Muscle of leg (tissue), 11 donors: ENCODE measurements around the gene RBM20. TPM values are rescaled to one million over a fixed set of nuclear protein-coding genes. Genes with fewer than 3 reads are reported as not detected.
A peak's percentile ranks its signal among the peaks of the same experiment; 100 is the strongest.
"Not testable (repeated sequence)": the region's sequence is repeated elsewhere in the genome, so short reads cannot be mapped to it uniquely, and the experiment has no call there.

Experiments used
- DNase-seq: peaks from one replicate; pipeline ENCODE4 v3.0.0; 2013
- H3K27ac ChIP-seq: one replicate; pipeline ENCODE4 v1.5.1; 2013; ENCODE audit warnings: mild to moderate bottlenecking, low read length, control low read depth
- H3K27me3 ChIP-seq: one replicate; pipeline ENCODE4 v1.6.1; 2013; ENCODE audit warnings: low read length; ENCODE audit not compliant: control insufficient read depth, insufficient read depth
- H3K36me3 ChIP-seq: one replicate; pipeline ENCODE4 v1.6.1; 2013; ENCODE audit warnings: low read length; ENCODE audit not compliant: control insufficient read depth, insufficient read depth
- H3K4me1 ChIP-seq: one replicate; pipeline ENCODE4 v1.6.1; 2013; ENCODE audit warnings: low read length; ENCODE audit not compliant: control insufficient read depth, insufficient read depth
- H3K4me3 ChIP-seq: one replicate; pipeline ENCODE4 v1.5.1; 2013; ENCODE audit warnings: low read length, control low read depth
- H3K9me3 ChIP-seq: replicated peaks from 2 replicates; pipeline ENCODE4 v1.6.1; 2013; ENCODE audit warnings: low read depth, low read length; ENCODE audit not compliant: control insufficient read depth
- WGBS: methylation state at CpG from one replicate; pipeline ENCODE4 v1.1.5; 2013; ENCODE audit warnings: missing lambda C conversion rate; ENCODE audit not compliant: insufficient coverage; 5-methylcytosine and 5-hydroxymethylcytosine counted together
- polyA plus RNA-seq, 8 donors: library from polyadenylated mRNA; unstranded; fragments of 120-200 nt; gene quantifications; one replicate each; pipeline versions ENCODE4 v1.2.1 to v1.2.3, GENCODE V29; 2013; ENCODE audit warnings: inconsistent platforms in 1 of 8, low replicate concordance in 1 of 8; ENCODE audit not compliant: insufficient read length in 8 of 8, insufficient read depth in 1 of 8
- total RNA-seq: library from RNA; stranded (reverse); fragments of 120-200 nt; gene quantifications from one replicate; pipeline ENCODE4 v1.2.4, GENCODE V29; 2013

RBM20 gene
- total and polyA plus RNA-seq, 9 donors, result 6.5 to 17.0 (median 9.8) TPM

GRCh38 chr10:110865186-110865808 lies 221.2 kb downstream of the RBM20 start:
- no peaks in the 10 kb centered on the region for H3K9me3 ChIP-seq
- no peaks in the 10 kb centered on the region for H3K36me3 ChIP-seq
- 25% methylated on average over 2 of the region's 6 CpGs for WGBS
- peaks cover 51% of the 10 kb centered on the region for H3K4me1 ChIP-seq
- peak; percentile 86 for DNase-seq
- H3K27me3 ChIP-seq, result no peaks in the 10 kb centered on the region
- H3K4me3 ChIP-seq, result no peak overlapping the region
- peak overlapping the region; percentile 82 for H3K27ac ChIP-seq

GRCh38 chr10:110865809-110866482 lies 221.8 kb downstream of the RBM20 start:
- Histone ChIP-seq H3K4me3 (no peak overlapping the region), H3K4me1 (peaks cover 50% of the 10 kb centered on the region), H3K27ac (peak overlapping the region; percentile 82), H3K36me3 (no peaks in the 10 kb centered on the region), H3K9me3 (no peaks in the 10 kb centered on the region), H3K27me3 (no peaks in the 10 kb centered on the region)
- 33% methylated on average over 3 of the region's 4 CpGs for WGBS
- DNase-seq, result peak; percentile 46

GRCh38 chr10:110867011-110867806 lies 223.1 kb downstream of the RBM20 start:
- H3K9me3 ChIP-seq, H3K27me3 ChIP-seq, H3K4me3 ChIP-seq, H3K36me3 ChIP-seq: not testable (repeated sequence)
- Histone ChIP-seq H3K27ac (peak overlapping the region; percentile 82), H3K4me1 (peaks cover 51% of the 10 kb centered on the region)
- 71% methylated on average over 2 of the region's 8 CpGs for WGBS
- peak; percentile 51 for DNase-seq

- WGBS, result no CpG with 5 or more reads among the region's 4 CpGs
- no peak for DNase-seq
- Histone ChIP-seq H3K27ac (peak overlapping the region; percentile 59), H3K4me3 (no peak overlapping the region), H3K4me1 (peaks cover 45% of the 10 kb centered on the region), H3K36me3 (no peaks in the 10 kb centered on the region), H3K27me3 (no peaks in the 10 kb centered on the region), H3K9me3 (no peaks in the 10 kb centered on the region)
Measured at GRCh38 chr10:110867807-110868465, 223.8 kb downstream of the RBM20 start.

- H3K4me3 ChIP-seq, result no peak overlapping the region
- H3K36me3 ChIP-seq, result no peaks in the 10 kb centered on the region
- WGBS, result 67% methylated on average over 3 of the region's 6 CpGs
- peaks cover 42% of the 10 kb centered on the region for H3K4me1 ChIP-seq
- H3K9me3 ChIP-seq, result no peaks in the 10 kb centered on the region
- no peaks in the 10 kb centered on the region for H3K27me3 ChIP-seq
- DNase-seq, result no peak
- no peak overlapping the region for H3K27ac ChIP-seq
Measured at GRCh38 chr10:110868981-110869380, 224.8 kb downstream of the RBM20 start.

- WGBS, result 45% methylated on average over 13 of the region's 13 CpGs
- H3K36me3 ChIP-seq, result no peaks in the 10 kb centered on the region
- H3K9me3 ChIP-seq, result no peaks in the 10 kb centered on the region
- no peaks in the 10 kb centered on the region for H3K27me3 ChIP-seq
- peaks cover 26% of the 10 kb centered on the region for H3K4me1 ChIP-seq
- H3K4me3 ChIP-seq, result peak overlapping the region; percentile 82
- peak overlapping the region; percentile 99 for H3K27ac ChIP-seq
- peak; percentile 59 for DNase-seq
Measured at GRCh38 chr10:110870823-110871297, 226.7 kb downstream of the RBM20 start.

- Histone ChIP-seq H3K27me3 (no peaks in the 10 kb centered on the region), H3K4me3 (peak within 1 kb of the TSS; percentile 82), H3K4me1 (peaks cover 24% of the 10 kb centered on the region), H3K27ac (peak within 1 kb of the TSS; percentile 99), H3K36me3 (no peaks in the 10 kb centered on the region), H3K9me3 (no peaks in the 10 kb centered on the region)
- under 1% methylated on average over 42 of the region's 47 CpGs for WGBS
- peak; percentile 100 for DNase-seq
Measured at GRCh38 chr10:110871298-110872084, 227.4 kb downstream of the RBM20 start, which contains the start of gene PDCD4. Gene PDCD4, plus strand, starts transcription at chr10:110871928. Its CDS starts 4,100 bp downstream, at chr10:110876028.

- peak; percentile 96 for DNase-seq
- no peaks in the 10 kb centered on the region for H3K27me3 ChIP-seq
- WGBS, result under 1% methylated on average over 55 of the region's 70 CpGs
- H3K36me3 ChIP-seq, result peaks cover 2% of the 10 kb centered on the region
- H3K9me3 ChIP-seq, result no peaks in the 10 kb centered on the region
- H3K4me3 ChIP-seq, result peak overlapping the region; percentile 82
- peak overlapping the region; percentile 99 for H3K27ac ChIP-seq
- H3K4me1 ChIP-seq, result peaks cover 18% of the 10 kb centered on the region
Measured at GRCh38 chr10:110872145-110872983, 228.2 kb downstream of the RBM20 start.
